Measurements from ENCODE around the gene NDUFS7. TPM values are rescaled to one million over a fixed set of nuclear protein-coding genes. Genes with fewer than 3 reads are reported as not detected.
A peak's percentile ranks its signal among the peaks of the same experiment; 100 is the strongest.

The NDUFS7 gene
- total RNA-seq, 3 donors from 2014 or later (not counting 1 experiment from before 2014, with no cell fraction given), result 60.8 to 67.9 (median 66.6) TPM

- H3K9me3 Mint-ChIP-seq, result no peaks in the 10 kb centered on the region
- intact Hi-C loops (cut with micrococcal nuclease), result no loop called here
- H3K27me3 ChIP-seq (ENCODE audit: control insufficient read depth, insufficient read depth, low read length), result no peaks in the 10 kb centered on the region
- no peaks in the 10 kb centered on the region for H3K27me3 Mint-ChIP-seq (ENCODE audit: low read depth in 2 of 2)
- DNase-seq, result no peak
- no peak for TF ChIP-seq CTCF (IDR thresholded peaks at IDR 0.05)
- peak overlapping the region; percentile 69 to 71 for H3K27ac Mint-ChIP-seq
- H3K36me3 Mint-ChIP-seq, result no peaks in the 10 kb centered on the region
- peak overlapping the region; percentile 95 for H3K4me3 Mint-ChIP-seq
- no peak for ATAC-seq
- H3K4me3 ChIP-seq (ENCODE audit: low read length), result no peak overlapping the region
- H3K9me3 ChIP-seq (ENCODE audit: control insufficient read depth, insufficient read depth, low read length), result no peaks in the 10 kb centered on the region
- peaks cover 17 to 35% of the 10 kb centered on the region in 2 donors for H3K4me1 Mint-ChIP-seq
- 97% methylated on average over 15 of the region's 15 CpGs for WGBS (ENCODE audit: insufficient coverage)
- no peak overlapping the region for H3K27ac ChIP-seq (ENCODE audit: low read length)
- peaks cover 41% of the 10 kb centered on the region for H3K4me1 ChIP-seq (ENCODE audit: control insufficient read depth, insufficient read depth, low read length)
- peaks cover 35% of the 10 kb centered on the region for H3K36me3 ChIP-seq (ENCODE audit: control insufficient read depth, insufficient read depth, low read length)
These were observed 56.7 kb downstream of the NDUFS7 start for GRCh38 chr19:1440418-1440801.

GRCh38 chr19:1441022-1441426 is 57.3 kb downstream of the NDUFS7 start:
- Mint-ChIP-seq H3K27ac (peak overlapping the region; percentile 69 to 71), H3K36me3 (no peaks in the 10 kb centered on the region), H3K9me3 (no peaks in the 10 kb centered on the region), H3K4me3 (peak overlapping the region; percentile 95), H3K4me1 (peaks cover 17 to 37% of the 10 kb centered on the region in 2 donors), H3K27me3 (ENCODE audit: low read depth in 2 of 2) (no peaks in the 10 kb centered on the region)
- WGBS (ENCODE audit: insufficient coverage), result 97% methylated on average over 9 of the region's 9 CpGs
- intact Hi-C loops (cut with micrococcal nuclease), result no loop called here
- H3K36me3 ChIP-seq (ENCODE audit: control insufficient read depth, insufficient read depth, low read length), result peaks cover 31% of the 10 kb centered on the region
- no peak for TF ChIP-seq CTCF (IDR thresholded peaks at IDR 0.05)
- no peak for ATAC-seq
- H3K4me1 ChIP-seq (ENCODE audit: control insufficient read depth, insufficient read depth, low read length), result peaks cover 46% of the 10 kb centered on the region
- no peak overlapping the region for H3K27ac ChIP-seq (ENCODE audit: low read length)
- no peak for DNase-seq
- H3K9me3 ChIP-seq (ENCODE audit: control insufficient read depth, insufficient read depth, low read length), result no peaks in the 10 kb centered on the region
- H3K27me3 ChIP-seq (ENCODE audit: control insufficient read depth, insufficient read depth, low read length), result no peaks in the 10 kb centered on the region
- H3K4me3 ChIP-seq (ENCODE audit: low read length), result no peak overlapping the region

GRCh38 chr19:1441677-1442438 is 58.2 kb downstream of the NDUFS7 start:
- Histone ChIP-seq H3K4me1 (ENCODE audit: control insufficient read depth, insufficient read depth, low read length) (peaks cover 50% of the 10 kb centered on the region), H3K4me3 (ENCODE audit: low read length) (no peak overlapping the region), H3K36me3 (ENCODE audit: control insufficient read depth, insufficient read depth, low read length) (peaks cover 31% of the 10 kb centered on the region), H3K27ac (ENCODE audit: low read length) (no peak overlapping the region), H3K27me3 (ENCODE audit: control insufficient read depth, insufficient read depth, low read length) (peaks cover 3% of the 10 kb centered on the region), H3K9me3 (ENCODE audit: control insufficient read depth, insufficient read depth, low read length) (no peaks in the 10 kb centered on the region)
- intact Hi-C loops (cut with micrococcal nuclease), result no loop called here
- DNase-seq (no peak), ATAC-seq (no peak)
- Mint-ChIP-seq H3K4me1 (peaks cover 17 to 37% of the 10 kb centered on the region in 2 donors), H3K27me3 (ENCODE audit: low read depth in 2 of 2) (no peaks in the 10 kb centered on the region), H3K27ac (peak overlapping the region in 1 of 2 donors; percentile 71), H3K9me3 (no peaks in the 10 kb centered on the region), H3K4me3 (peak overlapping the region; percentile 15), H3K36me3 (no peaks in the 10 kb centered on the region)
- TF ChIP-seq CTCF (IDR thresholded peaks at IDR 0.05), result no peak
- 91% methylated on average over 23 of the region's 25 CpGs for WGBS (ENCODE audit: insufficient coverage)

Other genes with a start within 250 kb of the NDUFS7 start
- gene SBNO2, start 209.6 kb upstream of the NDUFS7 start, total RNA-seq, result 100 to 1,000 TPM in 1 of 3 donors, 10 to 100 TPM in 2; 92.0 to 106 (median 94.3) TPM
- gene STK11, start 178.1 kb upstream of the NDUFS7 start, total RNA-seq, result 10 to 100 TPM; 51.5 to 61.1 (median 54.0) TPM
- under 1 TPM in 2 of 3 donors, not detected in 1; 0.14 to 0.41 TPM for gene CBARP, start 145.9 kb upstream of the NDUFS7 start, total RNA-seq
- 100 to 1,000 TPM in 2 of 3 donors, 10 to 100 TPM in 1; 88.6 to 119 (median 104) TPM for gene ATP5F1D, start 142.2 kb upstream of the NDUFS7 start, total RNA-seq
- gene MIDN, start 135.3 kb upstream of the NDUFS7 start, total RNA-seq, result 100 to 1,000 TPM; 296 to 367 (median 314) TPM
- 100 to 1,000 TPM; 410 to 454 (median 440) TPM for gene CIRBP, start 114.6 kb upstream of the NDUFS7 start, total RNA-seq
- gene FAM174C, start 108.4 kb upstream of the NDUFS7 start, total RNA-seq, result 10 to 100 TPM; 26.6 to 33.4 (median 27.1) TPM
- not detected for gene EFNA2, start 98.0 kb upstream of the NDUFS7 start, total RNA-seq
- gene GAMT, start 17.6 kb downstream of the NDUFS7 start, total RNA-seq, result 1 to 10 TPM; 5.1 to 7.5 (median 7.1) TPM
- gene DAZAP1, start 23.7 kb downstream of the NDUFS7 start, total RNA-seq, result 100 to 1,000 TPM; 166 to 207 (median 170) TPM
- gene RPS15, start 54.5 kb downstream of the NDUFS7 start, total RNA-seq, result 100 to 1,000 TPM; 731 to 872 (median 837) TPM
- gene APC2, start 66.2 kb downstream of the NDUFS7 start, total RNA-seq, result under 1 TPM; 0.14 to 0.58 (median 0.27) TPM
- 10 to 100 TPM; 30.2 to 42.2 (median 34.3) TPM for gene C19orf25, start 95.3 kb downstream of the NDUFS7 start, total RNA-seq
- gene PCSK4, start 106.4 kb downstream of the NDUFS7 start, total RNA-seq, result 1 to 10 TPM; 4.1 to 6.0 (median 5.3) TPM
- 1 to 10 TPM; 3.9 to 5.0 (median 4.3) TPM for gene REEP6, start 107.3 kb downstream of the NDUFS7 start, total RNA-seq
- 1 to 10 TPM in 2 of 3 donors, under 1 TPM in 1; 0.70 to 2.5 (median 1.0) TPM for gene ADAMTSL5, start 129.1 kb downstream of the NDUFS7 start, total RNA-seq
- not detected for gene PLK5, start 140.2 kb downstream of the NDUFS7 start, total RNA-seq
- 1 to 10 TPM; 4.2 to 6.9 (median 4.4) TPM for gene MEX3D, start 184.4 kb downstream of the NDUFS7 start, total RNA-seq
- 10 to 100 TPM; 55.9 to 66.7 (median 59.0) TPM for gene MBD3, start 209.0 kb downstream of the NDUFS7 start, total RNA-seq
- gene UQCR11, start 221.6 kb downstream of the NDUFS7 start, total RNA-seq, result 100 to 1,000 TPM in 1 of 3 donors, 10 to 100 TPM in 2; 91.2 to 142 (median 99.1) TPM

All from natural killer cell (primary cell).